ENCODE results near the gene LIMK2.

DNA sequence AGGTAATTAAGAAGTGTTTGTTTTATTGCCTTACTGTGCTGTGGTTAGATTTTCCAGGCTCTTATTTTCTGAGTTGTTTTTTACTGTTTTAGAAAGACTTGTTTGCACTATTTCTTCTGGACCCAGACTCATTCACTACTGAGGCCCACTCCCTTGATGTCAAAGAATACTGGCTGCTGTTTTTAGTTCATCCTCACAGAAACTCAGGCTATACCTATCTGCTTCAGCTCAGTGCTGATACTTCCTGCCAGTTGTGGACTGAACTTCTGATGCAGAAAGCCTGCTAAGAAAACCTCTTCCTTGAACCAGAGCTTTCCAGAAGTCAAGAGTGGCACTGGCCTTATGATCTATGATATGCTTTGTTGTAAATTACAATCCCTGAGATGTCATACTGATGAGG is 96.1 kb downstream of the LIMK2 start:
- TF ChIP-seq CTCF (IDR thresholded peaks at IDR 0.05) (no peak), EP300 (IDR thresholded peaks at IDR 0.05) (no peak), POLR2AphosphoS5 (IDR thresholded peaks at IDR 0.05) (no peak)

Measured in stomach (tissue), 4 donors.